Heart left ventricle (tissue), 16 donors: Measurements from ENCODE around the gene MFNG. TPM values are rescaled to one million over a fixed set of nuclear protein-coding genes. Genes with fewer than 3 reads are reported as not detected.

Source experiments
- ATAC-seq, 4 donors: fragments of 200-7000 bp; cut with Tn5 transposase; one replicate each; pipeline ENCODE4 v1.9.1; 2020 to 2022; ENCODE audit warnings: moderate library complexity in 4 of 4, mild to moderate bottlenecking in 3 of 4, moderate number of reproducible peaks in 1 of 4
- DNase-seq, 5 donors: peaks; one replicate each; pipeline ENCODE4 v3.0.0-alpha.2; 2020
- H3K27ac ChIP-seq, 12 donors: fragments of 200-600 bp; sonication (generic) in 4 of 12; one replicate each; pipeline versions ENCODE4 v1.5.0 to v1.8.0; 2016 to 2022; ENCODE audit warnings: mild to moderate bottlenecking in 2 of 12
- H3K27me3 ChIP-seq, 9 donors: fragments of 200-600 bp; sonication (generic) in 2 of 9; one replicate each; pipeline versions ENCODE4 v1.5.1 to v1.8.0; 2016 to 2022; ENCODE audit warnings: mild to moderate bottlenecking in 3 of 9
- H3K36me3 ChIP-seq, 9 donors: fragments of 200-600 bp; sonication (generic) in 2 of 9; one replicate each; pipeline versions ENCODE4 v1.5.0 to v1.8.0; 2018 to 2022; ENCODE audit warnings: mild to moderate bottlenecking in 2 of 9
- H3K4me1 ChIP-seq, 12 donors: fragments of 200-600 bp; sonication (generic) in 4 of 12; one replicate each; pipeline versions ENCODE4 v1.5.0 to v1.8.0; 2016 to 2022; ENCODE audit warnings: mild to moderate bottlenecking in 3 of 12
- H3K4me3 ChIP-seq, 12 donors: fragments of 200-600 bp; sonication (generic) in 4 of 12; one replicate each; pipeline versions ENCODE4 v1.5.0 to v1.8.0; 2017 to 2022; ENCODE audit warnings: mild to moderate bottlenecking in 9 of 12, moderate library complexity in 4 of 12
- H3K9me3 ChIP-seq, 12 donors: fragments of 200-600 bp; sonication (generic) in 4 of 12; one replicate each; pipeline versions ENCODE4 v1.5.0 to v1.8.0; 2016 to 2022; ENCODE audit warnings: mild to moderate bottlenecking in 1 of 12
- CTCF ChIP-seq, 12 donors: fragments of 200-600 bp; sonication (generic) in 4 of 12; IDR thresholded peaks; one replicate each; pipeline versions ENCODE4 v1.5.0 to v1.8.0; 2018 to 2022; ENCODE audit warnings: antibody characterized with exemption in 12 of 12, mild to moderate bottlenecking in 5 of 12
- POLR2A ChIP-seq, 2 donors: fragments of 450-650 bp; IDR thresholded peaks; one replicate each; pipeline ENCODE4 v1.6.1; 2017; ENCODE audit warnings: antibody characterized with exemption in 2 of 2, mild to moderate bottlenecking in 2 of 2, moderate library complexity in 2 of 2
- WGBS, 4 donors: extraction: QIAGEN DNeasy Blood & Tissue Kit in 2 of 4; methylation state at CpG; one replicate each; pipeline versions ENCODE4 v1.1.5 to v1.1.7; 2013 to 2018; 5-methylcytosine and 5-hydroxymethylcytosine counted together
- intact Hi-C, 10 donors: fragments of 100-400 bp; cut with DNase I; formaldehyde crosslinking; loops; one replicate each; pipeline versions ENCODE4 v1.11.1 to v1.14.2; 2022
- polyA plus RNA-seq, 2 donors: library from polyadenylated mRNA; stranded (reverse); fragments of 200-250 nt; gene quantifications; one replicate each; pipeline ENCODE4 v1.2.3, GENCODE V29; 2013
- total RNA-seq, 9 donors: library from RNA; depleted of rRNA in 2 of 9; stranded (reverse); fragments of >200 nt in 2 of 9; fragmentation: NEBNext Ultra II Directional in 3 of 9; extraction: Animal tissue kit (Norgen Biotek cat#: 25700) in 3 of 9; gene quantifications; one replicate each; pipeline versions ENCODE4 v1.1.0 to v1.2.4, GENCODE V29; 2016 to 2023
- donor health status: ischemic (EF 13 %, LVEDD 7.1; RV severe dilation, severe dysfunction).
- donor health status: healthy with polysubstance abuse.
- donor health status: DM: no; HTN: yes; CAD: no.
- donor health status: DM: no; HTN: no; CAD: no.
- donor health status: ischemic (EF 25% LVEDD 6.9; RV normal size, moderate dysfunction).
- donor health status: ischemic (EF 25% LVEDD 5.7; RV mildly dilated, moderate dysfunction).
- donor health status: healthy.
- donor health status: DM: yes; HTN: yes; CAD: no.
- donor health status: ischemic (EF 35%, LVEDD 5.7; RV mildly dilated, moderate dysfunction).
- donor health status: nonischemic (EF 11% LVEDD 7.7; RV severe dilation, severe dysfunction).
- donor health status: DM: yes; HTN: yes; CAD: no.
- donor health status: PGD.
- donor health status: ischemic (EF 29% LVEDD 5.4; RV normal size, mild dysfunction).
- donor health status: nonischemic (EF 23%, LVEDD 6.1; RV moderate dilation, normal function).

MFNG gene
- total and polyA plus RNA-seq, 11 donors, result 5.8 to 25.6 (median 9.6) TPM

- ATAC-seq (peak in 1 of 4 donors; percentile 21), DNase-seq (no peak)
- TF ChIP-seq CTCF (IDR thresholded peaks at IDR 0.05) (no peak), POLR2A (IDR thresholded peaks at IDR 0.05) (no peak)
- intact Hi-C loops, result loop anchor here in 9 of 10 donors (1.0 to 5.0 kb wide), 6 partner anchors 139 to 191 kb away; no protein-coding TSS in a partner anchor
- no peaks in the 10 kb centered on the region for H3K36me3 ChIP-seq
- H3K27ac ChIP-seq, result no peak overlapping the region
- H3K4me3 ChIP-seq, result no peak overlapping the region
- peaks cover 0 to 9% (median 0%) of the 10 kb centered on the region in 12 donors for H3K9me3 ChIP-seq
- H3K4me1 ChIP-seq, result no peaks in the 10 kb centered on the region
- 66 to 86% (median 70%) methylated on average over 11 to 14 of the region's 14 CpGs for WGBS, 4 donors
- peaks cover 0 to 59% (median 10%) of the 10 kb centered on the region in 9 donors for H3K27me3 ChIP-seq
These were observed 30.3 kb downstream of the MFNG start for GRCh38 chr22:37455896-37456295.

- peaks cover 0 to 63% (median 10%) of the 10 kb centered on the region in 9 donors for H3K27me3 ChIP-seq
- H3K4me1 ChIP-seq, result no peaks in the 10 kb centered on the region
- DNase-seq, result no peak
- H3K27ac ChIP-seq, result no peak overlapping the region
- H3K4me3 ChIP-seq, result no peak overlapping the region
- 42 to 49% (median 43%) methylated on average over 21 of the region's 21 CpGs for WGBS, 4 donors
- intact Hi-C loops, result loop anchor here in 3 of 10 donors (5.0 kb wide), 2 partner anchors 138 to 188 kb away; no protein-coding TSS in a partner anchor
- TF ChIP-seq POLR2A (IDR thresholded peaks at IDR 0.05) (no peak), CTCF (IDR thresholded peaks at IDR 0.05) (no peak)
- peaks cover 0 to 11% (median 0%) of the 10 kb centered on the region in 12 donors for H3K9me3 ChIP-seq
- ATAC-seq, result peak in 1 of 4 donors; percentile 28
- no peaks in the 10 kb centered on the region for H3K36me3 ChIP-seq
These were observed 31.1 kb downstream of the MFNG start for GRCh38 chr22:37454857-37455686.

- Histone ChIP-seq H3K27ac (no peak overlapping the region), H3K4me3 (no peak overlapping the region), H3K36me3 (no peaks in the 10 kb centered on the region), H3K9me3 (peaks cover 0 to 11% (median 0%) of the 10 kb centered on the region in 12 donors), H3K4me1 (no peaks in the 10 kb centered on the region), H3K27me3 (peaks cover 0 to 65% (median 14%) of the 10 kb centered on the region in 9 donors)
- intact Hi-C loops, result no loop called here
- WGBS, 4 donors, result 92 to 95% (median 94%) methylated on average over 7 of the region's 7 CpGs
- TF ChIP-seq CTCF (IDR thresholded peaks at IDR 0.05) (no peak), POLR2A (IDR thresholded peaks at IDR 0.05) (no peak)
- no peak for DNase-seq
- no peak for ATAC-seq
These were observed 32.5 kb downstream of the MFNG start for GRCh38 chr22:37453696-37454095.

GRCh38 chr22:37451218-37451617 lies 35.0 kb downstream of the MFNG start:
- DNase-seq (no peak), ATAC-seq (no peak)
- Histone ChIP-seq H3K27me3 (peaks cover 0 to 64% (median 8%) of the 10 kb centered on the region in 9 donors), H3K9me3 (peaks cover 0 to 11% (median 0%) of the 10 kb centered on the region in 12 donors), H3K36me3 (no peaks in the 10 kb centered on the region), H3K4me3 (no peak overlapping the region), H3K27ac (no peak overlapping the region), H3K4me1 (no peaks in the 10 kb centered on the region)
- intact Hi-C loops, result no loop called here
- WGBS, 4 donors, result 46 to 49% (median 48%) methylated on average over 1 of the region's 1 CpG
- TF ChIP-seq POLR2A (IDR thresholded peaks at IDR 0.05), result no peak
- no peak for TF ChIP-seq CTCF (IDR thresholded peaks at IDR 0.05)
